ENCODE data around the gene TGFBR1. TPM values are rescaled to one million over a fixed set of nuclear protein-coding genes. Genes with fewer than 3 reads are reported as not detected.
A peak's percentile ranks its signal among the peaks of the same experiment; 100 is the strongest.

The TGFBR1 gene
- total RNA-seq, 1 donor from 2014 or later, result 23.8 TPM

- TF ChIP-seq CTCF (IDR thresholded peaks at IDR 0.05) (peak; percentile 79 to 91 (median 82)), POLR2A (IDR thresholded peaks at IDR 0.05) (no peak)
- H3K9me3 ChIP-seq, result no peaks in the 10 kb centered on the region
- DNase-seq (ENCODE audit: extremely low spot score in 2 of 2), result peak in 1 of 2 donors; percentile 92
- H3K36me3 ChIP-seq, result no peaks in the 10 kb centered on the region
- no peaks in the 10 kb centered on the region for H3K27me3 ChIP-seq
- peaks cover 11% of the 10 kb centered on the region for H3K4me1 ChIP-seq
- H3K4me3 ChIP-seq, result peak overlapping the region; percentile 18 to 39
- H3K27ac ChIP-seq, result peak overlapping the region; percentile 66
- intact Hi-C loops (cut with DNase I), result no loop called here
Observed at GRCh38 chr9:99184475-99185347, 79.8 kb downstream of the TGFBR1 start.

- H3K36me3 ChIP-seq, result no peaks in the 10 kb centered on the region
- intact Hi-C loops (cut with DNase I), result no loop called here
- H3K4me3 ChIP-seq, result peak overlapping the region in 1 of 2 donors; percentile 39
- no peak overlapping the region for H3K27ac ChIP-seq
- H3K9me3 ChIP-seq, result no peaks in the 10 kb centered on the region
- H3K27me3 ChIP-seq, result no peaks in the 10 kb centered on the region
- H3K4me1 ChIP-seq, result peaks cover 11% of the 10 kb centered on the region
- DNase-seq (ENCODE audit: extremely low spot score in 2 of 2), result no peak
- TF ChIP-seq CTCF (IDR thresholded peaks at IDR 0.05) (no peak), POLR2AphosphoS5 (IDR thresholded peaks at IDR 0.05; ENCODE audit: insufficient read depth in 1 of 2, low read depth in 1 of 2) (no peak), POLR2A (IDR thresholded peaks at IDR 0.05) (no peak)
Observed at GRCh38 chr9:99185348-99185632, 80.4 kb downstream of the TGFBR1 start.

- H3K27me3 ChIP-seq, result no peaks in the 10 kb centered on the region
- no peak overlapping the region for H3K4me3 ChIP-seq
- no peaks in the 10 kb centered on the region for H3K9me3 ChIP-seq
- intact Hi-C loops (cut with DNase I), result no loop called here
- TF ChIP-seq CTCF (IDR thresholded peaks at IDR 0.05), result no peak
- no peak for TF ChIP-seq POLR2AphosphoS5 (IDR thresholded peaks at IDR 0.05; ENCODE audit: insufficient read depth in 1 of 2, low read depth in 1 of 2)
- no peak for TF ChIP-seq POLR2A (IDR thresholded peaks at IDR 0.05)
- peaks cover 11% of the 10 kb centered on the region for H3K4me1 ChIP-seq
- DNase-seq (ENCODE audit: extremely low spot score in 2 of 2), result no peak
- H3K27ac ChIP-seq, result no peak overlapping the region
- H3K36me3 ChIP-seq, result no peaks in the 10 kb centered on the region
Observed at GRCh38 chr9:99185934-99186333, 81.0 kb downstream of the TGFBR1 start.

GRCh38 chr9:99187311-99187710 lies 82.4 kb downstream of the TGFBR1 start:
- no peak overlapping the region for H3K27ac ChIP-seq
- peaks cover 11% of the 10 kb centered on the region for H3K4me1 ChIP-seq
- intact Hi-C loops (cut with DNase I), result no loop called here
- no peak for DNase-seq (ENCODE audit: extremely low spot score in 2 of 2)
- H3K27me3 ChIP-seq, result no peaks in the 10 kb centered on the region
- no peaks in the 10 kb centered on the region for H3K9me3 ChIP-seq
- TF ChIP-seq POLR2AphosphoS5 (IDR thresholded peaks at IDR 0.05; ENCODE audit: insufficient read depth in 1 of 2, low read depth in 1 of 2), result no peak
- TF ChIP-seq CTCF (IDR thresholded peaks at IDR 0.05), result no peak
- TF ChIP-seq POLR2A (IDR thresholded peaks at IDR 0.05), result no peak
- no peak overlapping the region for H3K4me3 ChIP-seq
- no peaks in the 10 kb centered on the region for H3K36me3 ChIP-seq

GRCh38 chr9:99189186-99189585 lies 84.3 kb downstream of the TGFBR1 start:
- Histone ChIP-seq H3K27me3 (no peaks in the 10 kb centered on the region), H3K9me3 (no peaks in the 10 kb centered on the region), H3K36me3 (no peaks in the 10 kb centered on the region), H3K4me3 (no peak overlapping the region), H3K27ac (no peak overlapping the region), H3K4me1 (peaks cover 10% of the 10 kb centered on the region)
- no peak for TF ChIP-seq POLR2A (IDR thresholded peaks at IDR 0.05)
- no peak for TF ChIP-seq CTCF (IDR thresholded peaks at IDR 0.05)
- TF ChIP-seq POLR2AphosphoS5 (IDR thresholded peaks at IDR 0.05; ENCODE audit: insufficient read depth in 1 of 2, low read depth in 1 of 2), result no peak
- intact Hi-C loops (cut with DNase I), result no loop called here
- DNase-seq (ENCODE audit: extremely low spot score in 2 of 2), result no peak

Measured in vagina (tissue), 2 donors.